WI38 (cell line): ENCODE data around the gene SERPINA1.
"Not testable (repeated sequence)": the region's sequence is repeated elsewhere in the genome, so short reads cannot be mapped to it uniquely, and the experiment has no call there.

Experiments used
- H3K4me3 ChIP-seq: 2 replicates; pipeline ENCODE4 v1.5.1; 2011; ENCODE audit warnings: low read depth, mild to moderate bottlenecking, control low read depth, low read length
- TF ChIP-seq, protein P1 (sequence below): IDR thresholded peaks from 2 replicates; pipeline ENCODE4 v1.5.1; 2012; ENCODE audit warnings: low read depth, mild to moderate bottlenecking, control low read depth, low read length

The SERPINA1 gene

DNA sequence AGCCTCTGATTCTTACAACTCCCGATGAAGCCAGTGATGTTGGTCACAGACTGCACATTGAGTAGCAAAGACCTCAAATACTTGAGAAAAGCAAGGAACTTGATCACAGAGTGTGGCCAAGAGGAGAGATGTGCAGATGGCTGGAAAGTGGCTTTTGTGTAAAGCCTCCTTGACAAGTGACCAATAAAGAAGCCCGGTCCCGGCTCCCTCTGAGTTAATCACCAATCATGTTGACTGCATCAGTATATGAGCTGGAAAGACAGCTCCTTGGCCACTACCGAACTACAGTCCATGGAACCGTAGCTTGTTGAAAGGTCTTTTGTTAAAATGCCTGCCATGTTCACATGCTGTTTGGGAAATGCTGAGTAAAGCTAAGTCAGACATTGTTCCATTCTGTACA lies 41.6 kb downstream of the SERPINA1 start:
- H3K4me3 ChIP-seq, result no peak overlapping the region
- TF ChIP-seq, protein P1, sequence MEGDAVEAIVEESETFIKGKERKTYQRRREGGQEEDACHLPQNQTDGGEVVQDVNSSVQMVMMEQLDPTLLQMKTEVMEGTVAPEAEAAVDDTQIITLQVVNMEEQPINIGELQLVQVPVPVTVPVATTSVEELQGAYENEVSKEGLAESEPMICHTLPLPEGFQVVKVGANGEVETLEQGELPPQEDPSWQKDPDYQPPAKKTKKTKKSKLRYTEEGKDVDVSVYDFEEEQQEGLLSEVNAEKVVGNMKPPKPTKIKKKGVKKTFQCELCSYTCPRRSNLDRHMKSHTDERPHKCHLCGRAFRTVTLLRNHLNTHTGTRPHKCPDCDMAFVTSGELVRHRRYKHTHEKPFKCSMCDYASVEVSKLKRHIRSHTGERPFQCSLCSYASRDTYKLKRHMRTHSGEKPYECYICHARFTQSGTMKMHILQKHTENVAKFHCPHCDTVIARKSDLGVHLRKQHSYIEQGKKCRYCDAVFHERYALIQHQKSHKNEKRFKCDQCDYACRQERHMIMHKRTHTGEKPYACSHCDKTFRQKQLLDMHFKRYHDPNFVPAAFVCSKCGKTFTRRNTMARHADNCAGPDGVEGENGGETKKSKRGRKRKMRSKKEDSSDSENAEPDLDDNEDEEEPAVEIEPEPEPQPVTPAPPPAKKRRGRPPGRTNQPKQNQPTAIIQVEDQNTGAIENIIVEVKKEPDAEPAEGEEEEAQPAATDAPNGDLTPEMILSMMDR, result no peak

GRCh38 chr14:94346065-94346786 lies 42.2 kb downstream of the SERPINA1 start:
- not testable (repeated sequence) for H3K4me3 ChIP-seq

GRCh38 chr14:94345344-94346064 lies 42.9 kb downstream of the SERPINA1 start:
- TF ChIP-seq, protein P1, result no peak
- H3K4me3 ChIP-seq, result no peak overlapping the region

DNA sequence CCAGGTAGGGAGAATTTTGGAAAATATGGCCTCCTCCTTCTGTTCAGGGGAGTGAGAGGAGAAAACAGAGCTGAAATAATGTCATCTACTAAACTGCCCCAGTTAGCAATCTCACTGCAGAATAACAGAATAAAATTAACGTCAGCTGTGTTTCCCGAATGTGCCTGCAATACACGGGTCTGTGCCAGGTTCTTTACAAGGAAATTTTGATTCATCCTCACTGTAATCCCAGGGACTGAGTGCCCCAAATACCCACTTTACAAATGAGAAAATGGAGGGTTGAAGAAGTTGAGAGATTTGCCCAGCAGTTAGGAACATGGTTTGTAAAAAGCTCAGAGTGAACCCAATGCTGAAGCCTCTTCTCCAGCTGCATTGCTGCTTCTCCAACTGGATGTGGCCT lies 44.0 kb downstream of the SERPINA1 start:
- TF ChIP-seq, protein P1, result no peak
- no peak overlapping the region for H3K4me3 ChIP-seq

GRCh38 chr14:94343238-94344005 lies 45.0 kb downstream of the SERPINA1 start:
- TF ChIP-seq, protein P1, result no peak
- H3K4me3 ChIP-seq, result no peak overlapping the region

GRCh38 chr14:94342334-94342934 lies 46.0 kb downstream of the SERPINA1 start:
- no peak overlapping the region for H3K4me3 ChIP-seq
- TF ChIP-seq, protein P1, result no peak

GRCh38 chr14:94341656-94342333 lies 46.6 kb downstream of the SERPINA1 start:
- TF ChIP-seq, protein P1, result no peak
- H3K4me3 ChIP-seq, result no peak overlapping the region
